HepG2 (cell line): Measurements from ENCODE around the gene ANKRD29. TPM values are rescaled to one million over a fixed set of nuclear protein-coding genes. Genes with fewer than 3 reads are reported as not detected.

ENCODE experiments used
- ATAC-seq: fragments of 200-7000 bp; cut with Tn5 transposase; 3 replicates; pipeline ENCODE4 v1.9.1; 2020; ENCODE audit warnings: mild to moderate bottlenecking, moderate library complexity
- BruUV-seq: library from RNA; stranded (reverse); fragments of 400-500 nt; replicated peaks from 2 replicates; lab custom pipeline; 2021; lab: Mats Ljungman, UMichigan
- CTCF ChIA-PET: fragments of 300-600 bp; formaldehyde crosslinking; extraction: SDS; loops from one replicate; lab custom pipeline; 2021; ENCODE audit warnings: low total read pairs, inconsistent platforms, low intra/inter-chr PET ratio; lab: Yijun Ruan, JAX
- POLR2A ChIA-PET: fragments of 350-600 bp; sonication (Branson Sonifier 250); formaldehyde crosslinking; loops from one replicate; lab custom pipeline; 2020; ENCODE audit warnings: antibody characterized with exemption, inconsistent platforms; lab: Yijun Ruan, JAX
- DNase-seq: peaks from one replicate; pipeline ENCODE4 v3.0.0-alpha.2; 2015; ENCODE audit warnings: low spot score
- FAIRE-seq: peaks from 3 replicates; lab custom pipeline; 2011; peaks lifted over from hg19 to GRCh38; lab: Jason Lieb, UNC
- H2AFZ ChIP-seq: one replicate; pipeline ENCODE4 v1.6.1; 2011; ENCODE audit warnings: low read length, inconsistent platforms
- H3K27ac ChIP-seq: fragments of 300-600 bp; 3 replicates; pipeline ENCODE4 v1.8.0; 2011; ENCODE audit warnings: mixed run types, mild to moderate bottlenecking, mixed read lengths, low read length, inconsistent platforms; ENCODE audit not compliant: insufficient read depth; ENCODE audit errors: extremely low read length
- H3K27me3 ChIP-seq, 2 experiments: fragments of 200-600 bp in 1 of 2; 2 replicates in 1 of 2; 3 replicates in 1 of 2; pipeline versions ENCODE4 v1.6.0 to v1.8.0; 2011; ENCODE audit warnings: low read length in 2 of 2, mild to moderate bottlenecking in 2 of 2, moderate library complexity in 2 of 2, inconsistent platforms in 1 of 2; ENCODE audit not compliant: insufficient read depth in 2 of 2, control insufficient read depth in 1 of 2
- H3K36me3 ChIP-seq, 2 experiments: fragments of 200-600 bp in 1 of 2; replicated peaks in 1 of 2; 2 replicates in 1 of 2; 3 replicates in 1 of 2; pipeline versions ENCODE4 v1.5.1 to v1.8.0; 2011; ENCODE audit warnings: low read length in 2 of 2, inconsistent platforms in 1 of 2; ENCODE audit not compliant: insufficient read depth in 2 of 2, control insufficient read depth in 1 of 2
- H3K4me1 ChIP-seq: 2 replicates; pipeline ENCODE4 v1.5.1; 2012; ENCODE audit warnings: low read length, inconsistent platforms; ENCODE audit not compliant: insufficient read depth
- H3K4me2 ChIP-seq: 2 replicates; pipeline ENCODE4 v1.6.0; 2011; ENCODE audit warnings: low read depth, low read length, inconsistent platforms
- H3K4me3 ChIP-seq, 3 experiments: fragments of 200-600 bp in 1 of 3; sonication (generic), shearing (Covaris generic) in 1 of 3; replicated peaks in 1 of 3; 2 replicates each; pipeline ENCODE4 v1.5.1; 2011 to 2016; ENCODE audit warnings: low read length in 3 of 3, inconsistent platforms in 2 of 3, low read depth in 2 of 3, mild to moderate bottlenecking in 2 of 3, control low read depth in 1 of 3, mixed read lengths in 1 of 3; ENCODE audit not compliant: insufficient read depth in 1 of 3
- H3K79me2 ChIP-seq: one replicate; pipeline ENCODE4 v1.6.1; 2011; ENCODE audit warnings: low read length, inconsistent platforms; ENCODE audit not compliant: insufficient read depth
- H3K9ac ChIP-seq: 2 replicates; pipeline ENCODE4 v1.6.0; 2011; ENCODE audit warnings: mild to moderate bottlenecking, low read depth, low read length, inconsistent platforms; ENCODE audit not compliant: insufficient read depth
- H3K9me3 ChIP-seq: 2 replicates; pipeline ENCODE4 v1.5.1; 2012; ENCODE audit warnings: mild to moderate bottlenecking, low read length
- H4K20me1 ChIP-seq: 2 replicates; pipeline ENCODE4 v1.6.0; 2011; ENCODE audit warnings: inconsistent platforms, mild to moderate bottlenecking, low read length, moderate library complexity; ENCODE audit not compliant: insufficient read depth
- BHLHE40 ChIP-seq: IDR thresholded peaks from 2 replicates; pipeline ENCODE4 v1.6.1; 2011; ENCODE audit warnings: low read length, improper control_type of control experiment
- FOXP1 ChIP-seq, 2 experiments: fragments of 450-650 bp in 1 of 2; IDR thresholded peaks; 2 replicates each; pipeline ENCODE4 v1.6.1; 2017 to 2018; ENCODE audit warnings: antibody characterized with exemption in 1 of 2
- KAT7 ChIP-seq: IDR thresholded peaks from 2 replicates; pipeline ENCODE4 v1.6.1; 2018; ENCODE audit warnings: borderline replicate concordance, missing compliant biosample characterization
- SP1 ChIP-seq, 2 experiments: fragments of 450-650 bp in 1 of 2; sonication (generic) in 1 of 2; formaldehyde crosslinking in 1 of 2; IDR thresholded peaks; 2 replicates each; pipeline versions ENCODE4 v1.4.0 to v1.6.1; 2016 to 2020; ENCODE audit warnings: missing genetic modification reagents in 1 of 2
- SP5 ChIP-seq: IDR thresholded peaks from 2 replicates; pipeline ENCODE4 v1.6.1; 2016; ENCODE audit warnings: low read depth, borderline replicate concordance
- TERF1 ChIP-seq: sonication (generic); formaldehyde crosslinking; IDR thresholded peaks from 2 replicates; pipeline ENCODE4 v1.8.0; 2022; ENCODE audit warnings: mild to moderate bottlenecking, missing genetic modification reagents, moderate library complexity
- WGBS: methylation state at CpG from one replicate; pipeline ENCODE4 v1.1.6; 2017; ENCODE audit warnings: low lambda C conversion rate; 5-methylcytosine and 5-hydroxymethylcytosine counted together
- in situ Hi-C: cut with HindIII; loops from 2 replicates; pipeline ENCODE4 v1.10.0; 2017; ENCODE audit warnings: low pct_unique_long_range_greater_than_20kb; ENCODE audit not compliant: extremely low pct_ligation_motif_present
- intact Hi-C: fragments of 100-400 bp; cut with micrococcal nuclease; formaldehyde crosslinking; loops from one replicate; pipeline ENCODE4 v1.10.0; 2022; ENCODE audit not compliant: unreplicated experiment
- polyA plus RNA-seq, 8 experiments: library from polyadenylated mRNA; depleted of rRNA in 3 of 8; stranded (reverse) in 7 of 8; unstranded in 1 of 8; fragments of >200 nt; fragmentation: Illumina TruSeq in 4 of 8; extraction: Trizol in 4 of 8; gene quantifications; 2 replicates each; pipeline versions ENCODE4 v1.2.1 to v1.2.3, GENCODE V29; 2011 to 2016; ENCODE audit warnings: low read depth in 4 of 8, missing spikeins in 1 of 8, mixed read lengths in 1 of 8; ENCODE audit not compliant: insufficient read depth in 1 of 8
- total RNA-seq, 5 experiments: library from RNA; depleted of rRNA; stranded (reverse); fragments of >200 nt; fragmentation: Illumina TruSeq; extraction: Trizol; gene quantifications; 2 replicates each; pipeline ENCODE4 v1.2.3, GENCODE V29; 2016; ENCODE audit warnings: low read depth in 1 of 5
- TF ChIP-seq, protein P1 (sequence below): sonication (generic); formaldehyde crosslinking; IDR thresholded peaks from 2 replicates; pipeline ENCODE4 v1.5.1; 2020; ENCODE audit warnings: mild to moderate bottlenecking, missing genetic modification reagents, borderline replicate concordance
- TF ChIP-seq, protein P2 (sequence below): sonication (generic); formaldehyde crosslinking; IDR thresholded peaks from 2 replicates; pipeline ENCODE4 v1.4.0; 2020; ENCODE audit warnings: missing genetic modification reagents, mild to moderate bottlenecking, borderline replicate concordance

Gene ANKRD29
- total and polyA plus RNA-seq, 2 of the 13 experiments (the other 11 are each of a cell fraction or from before 2014, with no cell fraction given), result not detected

- no peak for TF ChIP-seq TERF1
Observed at GRCh38 chr18:23658285-23658684, 4.4 kb downstream of the ANKRD29 start (continued).

DNA sequence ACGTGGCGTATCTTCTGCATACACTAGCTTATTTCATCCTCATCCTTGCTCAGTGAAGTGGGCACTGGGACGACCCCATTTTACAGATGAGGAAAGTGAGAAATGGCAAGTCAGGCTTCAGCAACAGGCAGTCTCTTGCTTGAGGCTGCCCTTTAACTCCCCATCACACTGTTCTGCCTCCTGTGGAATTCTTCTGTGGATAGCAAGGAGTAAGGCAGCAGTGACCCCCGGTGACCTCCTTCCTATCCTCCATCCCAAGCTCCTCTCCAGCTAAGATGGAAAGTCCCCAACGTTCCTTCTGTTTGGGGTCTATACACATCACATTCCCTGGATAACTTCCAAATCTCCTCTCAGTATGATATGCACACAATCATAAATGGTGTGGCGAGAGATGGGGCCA is 10.5 kb downstream of the ANKRD29 start:
- CTCF ChIA-PET, result no interaction called here
- ATAC-seq, result no peak

More for the DNA sequence above, 10.5 kb downstream of the ANKRD29 start:
- H3K4me1 ChIP-seq, result peaks cover 13% of the 10 kb centered on the region
- in situ Hi-C loops (no loop called here), intact Hi-C loops (no loop called here)
- no peak overlapping the region for H3K9ac ChIP-seq
- no peak overlapping the region for H3K27ac ChIP-seq
- no peak overlapping the region for H2AFZ ChIP-seq
- BruUV-seq, result no TSS peak
- no peaks in the 10 kb centered on the region for H3K36me3 ChIP-seq
- H3K27me3 ChIP-seq, result peaks cover 4 to 9% of the 10 kb centered on the region in 2 experiments; a peak in 2 of 5 replicates
- no peaks in the 10 kb centered on the region for H3K9me3 ChIP-seq
- no peaks in the 10 kb centered on the region for H4K20me1 ChIP-seq
- 34% methylated on average over 6 of the region's 6 CpGs for WGBS
- H3K4me3 ChIP-seq, result no peak overlapping the region
- FAIRE-seq (no peak), DNase-seq (no peak)
- no peak for TF ChIP-seq KAT7 (CRISPR knock-in tag)
- TF ChIP-seq, protein P1, sequence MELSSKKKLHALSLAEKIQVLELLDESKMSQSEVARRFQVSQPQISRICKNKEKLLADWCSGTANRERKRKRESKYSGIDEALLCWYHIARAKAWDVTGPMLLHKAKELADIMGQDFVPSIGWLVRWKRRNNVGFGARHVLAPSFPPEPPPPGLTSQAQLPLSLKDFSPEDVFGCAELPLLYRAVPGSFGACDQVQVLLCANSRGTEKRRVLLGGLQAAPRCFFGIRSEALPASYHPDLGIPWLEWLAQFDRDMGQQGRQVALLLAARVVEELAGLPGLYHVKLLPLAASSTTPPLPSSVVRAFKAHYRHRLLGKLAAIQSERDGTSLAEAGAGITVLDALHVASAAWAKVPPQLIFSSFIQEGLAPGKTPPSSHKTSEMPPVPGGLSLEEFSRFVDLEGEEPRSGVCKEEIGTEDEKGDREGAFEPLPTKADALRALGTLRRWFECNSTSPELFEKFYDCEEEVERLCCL (CRISPR knock-in tag), result no peak
- TF ChIP-seq FOXP1 (IDR thresholded peaks at IDR 0.05), result no peak
- no peak for TF ChIP-seq FOXP1 (CRISPR knock-in tag; IDR thresholded peaks at IDR 0.05)
- TF ChIP-seq SP5, result no peak
- TF ChIP-seq, protein P2, sequence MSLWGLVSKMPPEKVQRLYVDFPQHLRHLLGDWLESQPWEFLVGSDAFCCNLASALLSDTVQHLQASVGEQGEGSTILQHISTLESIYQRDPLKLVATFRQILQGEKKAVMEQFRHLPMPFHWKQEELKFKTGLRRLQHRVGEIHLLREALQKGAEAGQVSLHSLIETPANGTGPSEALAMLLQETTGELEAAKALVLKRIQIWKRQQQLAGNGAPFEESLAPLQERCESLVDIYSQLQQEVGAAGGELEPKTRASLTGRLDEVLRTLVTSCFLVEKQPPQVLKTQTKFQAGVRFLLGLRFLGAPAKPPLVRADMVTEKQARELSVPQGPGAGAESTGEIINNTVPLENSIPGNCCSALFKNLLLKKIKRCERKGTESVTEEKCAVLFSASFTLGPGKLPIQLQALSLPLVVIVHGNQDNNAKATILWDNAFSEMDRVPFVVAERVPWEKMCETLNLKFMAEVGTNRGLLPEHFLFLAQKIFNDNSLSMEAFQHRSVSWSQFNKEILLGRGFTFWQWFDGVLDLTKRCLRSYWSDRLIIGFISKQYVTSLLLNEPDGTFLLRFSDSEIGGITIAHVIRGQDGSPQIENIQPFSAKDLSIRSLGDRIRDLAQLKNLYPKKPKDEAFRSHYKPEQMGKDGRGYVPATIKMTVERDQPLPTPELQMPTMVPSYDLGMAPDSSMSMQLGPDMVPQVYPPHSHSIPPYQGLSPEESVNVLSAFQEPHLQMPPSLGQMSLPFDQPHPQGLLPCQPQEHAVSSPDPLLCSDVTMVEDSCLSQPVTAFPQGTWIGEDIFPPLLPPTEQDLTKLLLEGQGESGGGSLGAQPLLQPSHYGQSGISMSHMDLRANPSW (CRISPR knock-in tag), result no peak
- TF ChIP-seq BHLHE40, result no peak
- TF ChIP-seq SP1 (IDR thresholded peaks at IDR 0.05), result no peak
- TF ChIP-seq SP1 (CRISPR knock-in tag; IDR thresholded peaks at IDR 0.05), result no peak
- no peak overlapping the region for H3K4me2 ChIP-seq
- H3K79me2 ChIP-seq, result no peaks in the 10 kb centered on the region
- POLR2A ChIA-PET, result no interaction called here
